Upper lobe of right lung (tissue), 1 donor: ENCODE measurements around the gene ALOX12. TPM values are rescaled to one million over a fixed set of nuclear protein-coding genes. Genes with fewer than 3 reads are reported as not detected.

Experiments
- ATAC-seq: fragments of 200-7000 bp; cut with Tn5 transposase; one replicate; pipeline ENCODE4 v1.9.1; 2020; ENCODE audit warnings: mild to moderate bottlenecking, moderate library complexity
- DNase-seq: peaks from one replicate; pipeline ENCODE4 v3.0.0-alpha.2; 2020
- H3K27ac ChIP-seq: fragments of 200-600 bp; one replicate; pipeline ENCODE4 v1.8.0; 2022
- H3K27me3 ChIP-seq: fragments of 200-600 bp; one replicate; pipeline ENCODE4 v1.8.0; 2022; ENCODE audit warnings: mild to moderate bottlenecking
- H3K36me3 ChIP-seq: fragments of 200-600 bp; one replicate; pipeline ENCODE4 v1.8.0; 2022
- H3K4me1 ChIP-seq: fragments of 200-600 bp; one replicate; pipeline ENCODE4 v1.8.0; 2022
- H3K4me3 ChIP-seq: fragments of 200-600 bp; one replicate; pipeline ENCODE4 v1.8.0; 2022; ENCODE audit warnings: mild to moderate bottlenecking
- H3K9me3 ChIP-seq: fragments of 200-600 bp; one replicate; pipeline ENCODE4 v1.8.0; 2022
- intact Hi-C: fragments of 100-400 bp; cut with DNase I; formaldehyde crosslinking; loops from one replicate; pipeline ENCODE4 v1.11.0; 2022
- total RNA-seq: library from RNA; stranded (reverse); fragmentation: NEBNext Ultra II Directional; extraction: Animal tissue kit (Norgen Biotek cat#: 25700); gene quantifications from one replicate; pipeline ENCODE4 v1.2.1, GENCODE V29; 2021
- TF ChIP-seq, protein P1 (sequence below): fragments of 200-600 bp; IDR thresholded peaks from one replicate; pipeline ENCODE4 v1.8.0; 2022; ENCODE audit warnings: antibody characterized with exemption
- donor health status: DM: no; HTN: yes; CAD: no; lungs with severe emphysema.

Gene ALOX12
- total RNA-seq, 1 donor from 2014 or later: 0.17 TPM

DNA sequence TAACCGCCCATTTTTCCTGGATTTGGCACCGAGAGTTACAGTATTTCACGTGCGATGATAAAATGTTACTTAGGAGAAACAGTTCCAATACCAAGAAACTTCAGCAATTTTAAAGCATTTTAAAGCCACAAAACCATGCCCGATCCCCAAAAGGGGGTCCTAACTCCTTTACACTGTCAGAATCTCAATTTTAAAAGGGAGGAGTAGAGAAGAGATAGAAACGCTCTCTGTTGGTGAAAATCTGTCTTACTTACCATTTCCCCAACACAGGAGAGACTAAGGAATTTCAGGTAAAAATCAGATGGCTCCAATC is 16.0 kb downstream of the ALOX12 start:
- Histone ChIP-seq H3K27me3 (no peaks in the 10 kb centered on the region), H3K4me1 (peaks cover 40% of the 10 kb centered on the region), H3K9me3 (no peaks in the 10 kb centered on the region), H3K27ac (peak overlapping the region; percentile 100), H3K36me3 (peaks cover 31% of the 10 kb centered on the region), H3K4me3 (peak overlapping the region; percentile 94)
- no peak for ATAC-seq
- intact Hi-C loops: no loop called here
- no peak for DNase-seq
- TF ChIP-seq, protein P1, sequence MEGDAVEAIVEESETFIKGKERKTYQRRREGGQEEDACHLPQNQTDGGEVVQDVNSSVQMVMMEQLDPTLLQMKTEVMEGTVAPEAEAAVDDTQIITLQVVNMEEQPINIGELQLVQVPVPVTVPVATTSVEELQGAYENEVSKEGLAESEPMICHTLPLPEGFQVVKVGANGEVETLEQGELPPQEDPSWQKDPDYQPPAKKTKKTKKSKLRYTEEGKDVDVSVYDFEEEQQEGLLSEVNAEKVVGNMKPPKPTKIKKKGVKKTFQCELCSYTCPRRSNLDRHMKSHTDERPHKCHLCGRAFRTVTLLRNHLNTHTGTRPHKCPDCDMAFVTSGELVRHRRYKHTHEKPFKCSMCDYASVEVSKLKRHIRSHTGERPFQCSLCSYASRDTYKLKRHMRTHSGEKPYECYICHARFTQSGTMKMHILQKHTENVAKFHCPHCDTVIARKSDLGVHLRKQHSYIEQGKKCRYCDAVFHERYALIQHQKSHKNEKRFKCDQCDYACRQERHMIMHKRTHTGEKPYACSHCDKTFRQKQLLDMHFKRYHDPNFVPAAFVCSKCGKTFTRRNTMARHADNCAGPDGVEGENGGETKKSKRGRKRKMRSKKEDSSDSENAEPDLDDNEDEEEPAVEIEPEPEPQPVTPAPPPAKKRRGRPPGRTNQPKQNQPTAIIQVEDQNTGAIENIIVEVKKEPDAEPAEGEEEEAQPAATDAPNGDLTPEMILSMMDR: no peak

DNA sequence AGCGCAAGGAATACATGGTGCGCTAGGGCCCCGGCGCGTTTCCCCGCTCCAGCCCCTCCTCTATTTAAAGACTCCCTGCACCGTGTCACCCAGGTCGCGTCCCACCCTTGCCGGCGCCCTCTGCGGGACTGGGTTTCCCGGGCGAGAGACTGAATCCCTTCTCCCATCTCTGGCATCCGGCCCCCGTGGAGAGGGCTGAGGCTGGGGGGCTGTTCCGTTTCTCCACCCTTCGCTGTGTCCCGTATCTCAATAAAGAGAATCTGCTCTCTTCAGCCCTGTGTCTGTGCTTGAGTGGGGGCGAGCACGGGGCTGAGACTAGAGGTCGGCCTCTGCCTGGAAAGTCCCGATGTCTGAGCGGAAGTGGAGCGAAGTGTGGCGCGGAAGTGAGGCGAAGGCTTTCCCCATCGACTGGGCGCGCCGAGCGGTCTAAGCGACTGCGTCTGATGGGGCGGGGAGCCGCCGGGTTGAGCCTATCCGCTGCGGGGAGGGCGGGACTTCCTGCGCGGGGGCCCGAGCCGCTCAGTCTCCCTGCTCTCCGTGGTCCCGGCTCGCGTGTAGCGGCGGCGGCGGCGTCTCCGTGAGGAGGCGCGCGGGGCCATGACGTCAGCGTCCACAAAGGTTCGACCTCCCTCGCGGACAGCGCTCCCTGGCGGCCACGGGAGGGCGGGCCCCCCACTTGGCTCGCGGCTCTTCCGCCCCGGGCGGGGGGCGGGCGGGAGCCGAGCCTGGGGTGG is 18.6 kb downstream of the ALOX12 start:
- H3K27me3 ChIP-seq: no peaks in the 10 kb centered on the region
- ATAC-seq (peak; percentile 92), DNase-seq (peak; percentile 99)
- no peaks in the 10 kb centered on the region for H3K9me3 ChIP-seq
- TF ChIP-seq, protein P1: peak; percentile 77
- H3K4me1 ChIP-seq: peaks cover 51% of the 10 kb centered on the region
- peaks cover 17% of the 10 kb centered on the region for H3K36me3 ChIP-seq
- peak overlapping the region; percentile 100 for H3K27ac ChIP-seq
- H3K4me3 ChIP-seq: peak overlapping the region; percentile 94
- intact Hi-C loops: no loop called here

DNA sequence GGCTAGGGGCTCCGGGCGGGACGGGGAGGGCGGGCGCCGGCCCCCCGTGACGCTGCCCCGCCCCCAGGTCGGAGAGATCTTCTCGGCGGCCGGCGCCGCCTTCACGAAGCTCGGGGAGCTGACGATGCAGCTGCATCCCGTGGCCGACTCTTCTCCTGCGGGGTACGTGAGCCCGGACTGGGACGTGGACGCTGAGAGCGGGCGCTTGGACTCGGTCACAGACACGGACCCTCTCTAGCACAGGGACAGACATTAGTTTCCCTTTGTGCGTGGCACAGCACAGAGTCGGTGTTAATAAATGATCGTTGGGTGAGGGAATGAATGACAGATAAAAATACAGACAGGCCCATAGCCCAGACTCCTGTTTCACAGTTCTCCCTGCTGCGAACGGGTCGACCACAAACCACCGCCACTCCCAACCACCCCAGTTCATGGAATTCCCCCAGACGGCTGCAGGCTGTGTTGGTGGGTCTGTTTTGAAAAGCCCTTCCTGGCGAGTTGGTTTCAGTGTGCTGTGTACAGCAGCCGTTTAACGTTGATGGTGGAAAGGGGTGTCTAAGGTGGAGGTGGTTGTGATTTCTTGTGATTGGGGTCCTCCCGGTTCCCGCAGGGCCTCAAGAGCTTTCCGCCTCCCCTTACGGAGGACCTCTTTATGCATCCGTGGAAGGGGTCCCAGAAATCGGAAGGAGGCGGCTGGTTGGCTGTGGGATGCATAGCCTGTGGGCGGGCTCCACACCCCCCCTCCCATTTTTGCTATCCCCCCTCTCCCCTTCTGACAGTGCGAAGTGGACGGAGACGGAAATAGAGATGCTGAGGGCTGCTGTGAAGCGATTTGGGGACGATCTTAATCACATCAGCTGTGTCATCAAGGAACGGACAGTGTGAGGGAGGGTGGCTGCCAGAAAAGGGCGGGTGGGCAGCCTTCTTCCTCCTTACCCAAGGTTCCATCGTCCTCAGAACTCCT is 19.4 kb downstream of the ALOX12 start:
- intact Hi-C loops: no loop called here
- Histone ChIP-seq H3K4me3 (peak overlapping the region; percentile 94), H3K9me3 (no peaks in the 10 kb centered on the region), H3K27ac (peak overlapping the region; percentile 100), H3K36me3 (peaks cover 10% of the 10 kb centered on the region), H3K4me1 (peaks cover 48% of the 10 kb centered on the region), H3K27me3 (no peaks in the 10 kb centered on the region)
- TF ChIP-seq, protein P1: peak; percentile 24
- DNase-seq: no peak
- ATAC-seq: no peak

DNA sequence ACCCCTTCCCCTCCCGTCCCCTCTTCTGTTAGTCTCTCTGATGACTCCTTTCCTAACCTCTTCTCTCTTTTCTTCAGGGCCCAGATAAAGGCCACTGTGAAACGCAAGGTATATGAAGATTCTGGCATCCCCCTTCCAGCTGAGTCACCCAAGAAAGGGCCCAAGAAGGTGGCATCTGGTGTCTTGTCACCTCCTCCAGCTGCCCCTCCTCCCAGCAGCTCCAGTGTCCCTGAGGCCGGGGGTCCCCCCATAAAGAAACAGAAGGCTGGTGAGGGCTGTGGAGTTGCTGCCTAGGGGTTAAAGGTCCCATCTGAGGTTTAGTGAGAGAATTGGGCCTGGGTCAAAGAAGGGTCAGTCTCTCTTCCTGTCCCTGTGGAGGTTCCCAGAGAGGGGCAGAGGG is 20.6 kb downstream of the ALOX12 start:
- TF ChIP-seq, protein P1: no peak
- peak overlapping the region; percentile 100 for H3K27ac ChIP-seq
- H3K36me3 ChIP-seq: peaks cover 10% of the 10 kb centered on the region
- no peaks in the 10 kb centered on the region for H3K27me3 ChIP-seq
- no peak overlapping the region for H3K4me3 ChIP-seq
- no peak for DNase-seq
- H3K4me1 ChIP-seq: peaks cover 44% of the 10 kb centered on the region
- ATAC-seq: no peak
- H3K9me3 ChIP-seq: no peaks in the 10 kb centered on the region
- intact Hi-C loops: no loop called here

DNA sequence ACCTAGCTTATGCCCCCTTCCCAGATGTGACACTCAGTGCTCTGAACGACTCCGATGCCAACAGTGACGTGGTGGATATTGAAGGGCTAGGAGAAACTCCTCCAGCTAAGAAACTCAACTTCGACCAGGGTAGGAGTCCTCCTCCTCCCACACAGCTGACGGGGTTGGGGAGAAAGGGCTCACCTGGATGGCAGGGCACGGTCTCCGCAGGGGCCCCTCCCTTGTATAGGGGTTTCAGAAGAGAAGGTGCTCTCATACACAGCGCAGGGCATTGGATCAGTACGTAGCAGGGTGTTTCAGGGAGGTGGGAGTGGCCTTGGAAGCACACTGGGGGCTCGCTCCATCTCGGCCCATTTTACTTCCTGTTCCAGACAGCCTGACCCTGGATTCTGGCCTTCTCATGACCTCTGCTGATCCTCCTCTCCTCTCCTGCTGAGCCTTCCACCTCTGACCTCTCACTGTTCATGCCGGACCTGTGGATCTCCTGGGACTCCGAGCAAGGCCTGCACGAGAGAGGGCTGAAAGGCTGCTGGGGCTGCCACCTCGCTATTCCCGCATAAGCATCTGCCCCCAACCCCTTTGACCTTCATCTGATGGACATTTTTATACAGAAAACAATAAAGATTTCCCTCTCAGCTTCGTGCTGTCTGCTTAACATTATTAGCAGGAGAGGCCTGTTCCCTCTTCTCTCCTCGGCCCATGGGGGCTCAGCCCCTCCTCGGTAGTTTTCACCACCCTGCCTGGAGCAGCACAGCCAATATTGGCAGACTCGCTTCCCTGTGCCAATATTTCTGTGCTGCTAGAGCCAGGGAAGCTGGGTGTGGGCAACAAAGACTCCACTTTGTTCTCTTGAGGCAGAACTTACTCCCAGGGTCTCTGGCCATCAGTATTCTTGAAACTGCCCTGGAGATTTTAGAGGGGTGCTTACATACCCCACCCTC is 21.3 kb downstream of the ALOX12 start:
- Histone ChIP-seq H3K36me3 (peaks cover 10% of the 10 kb centered on the region), H3K4me3 (peak overlapping the region; percentile 57), H3K27ac (peak overlapping the region; percentile 88), H3K9me3 (no peaks in the 10 kb centered on the region), H3K27me3 (no peaks in the 10 kb centered on the region), H3K4me1 (peaks cover 50% of the 10 kb centered on the region)
- TF ChIP-seq, protein P1: no peak
- ATAC-seq: no peak
- no peak for DNase-seq
- intact Hi-C loops: no loop called here
